Measurements from ENCODE around the gene MMP27.
"Not testable (repeated sequence)": the region's sequence is repeated elsewhere in the genome, so short reads cannot be mapped to it uniquely, and the experiment has no call there.

DNA sequence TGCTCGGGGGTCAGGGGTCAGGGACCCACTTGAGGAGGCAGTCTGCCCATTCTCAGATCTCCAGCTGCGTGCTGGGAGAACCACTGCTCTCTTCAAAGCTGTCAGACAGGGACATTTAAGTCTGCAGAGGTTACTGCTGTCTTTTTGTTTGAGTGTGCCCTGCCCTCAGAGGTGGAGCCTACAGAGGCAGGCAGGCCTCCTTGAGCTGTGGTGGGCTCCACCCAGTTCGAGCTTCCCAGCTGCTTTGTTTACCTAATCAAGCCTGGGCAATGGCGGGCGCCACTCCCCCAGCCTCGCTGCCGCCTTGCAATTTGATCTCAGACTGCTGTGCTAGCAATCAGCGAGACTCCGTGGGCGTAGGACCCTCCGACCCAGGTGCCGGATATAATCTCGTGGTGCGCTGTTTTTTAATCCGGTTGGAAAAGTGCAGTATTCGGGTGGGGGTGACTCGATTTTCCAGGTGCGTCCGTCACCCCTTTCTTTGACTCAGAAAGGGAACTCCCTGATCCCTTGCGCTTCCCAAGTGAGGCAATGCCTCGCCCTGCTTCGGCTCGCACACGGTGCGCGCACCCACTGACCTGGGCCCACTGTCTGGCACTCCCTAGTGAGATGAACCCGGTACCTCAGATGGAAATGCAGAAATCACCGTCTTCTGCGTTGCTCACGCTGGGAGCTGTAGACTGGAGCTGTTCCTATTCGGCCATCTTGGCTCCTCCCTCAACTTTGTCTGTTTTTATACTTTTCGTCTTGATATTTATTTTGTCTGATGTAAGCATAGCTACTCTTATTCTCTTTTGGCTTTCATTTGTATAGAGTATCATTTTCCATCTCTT is 41.4 kb upstream of the MMP27 start:
- not testable (repeated sequence) for TF ChIP-seq EZH2phosphoT487 (IDR thresholded peaks at IDR 0.05; ENCODE audit: borderline replicate concordance); EZH2 (IDR thresholded peaks at IDR 0.05); RAD21 (IDR thresholded peaks at IDR 0.05; ENCODE audit: low read depth); POLR2AphosphoS5 (IDR thresholded peaks at IDR 0.05; ENCODE audit: low read depth, low read length); CEBPB (IDR thresholded peaks at IDR 0.05; ENCODE audit: low read depth)
- TF ChIP-seq, protein P1, sequence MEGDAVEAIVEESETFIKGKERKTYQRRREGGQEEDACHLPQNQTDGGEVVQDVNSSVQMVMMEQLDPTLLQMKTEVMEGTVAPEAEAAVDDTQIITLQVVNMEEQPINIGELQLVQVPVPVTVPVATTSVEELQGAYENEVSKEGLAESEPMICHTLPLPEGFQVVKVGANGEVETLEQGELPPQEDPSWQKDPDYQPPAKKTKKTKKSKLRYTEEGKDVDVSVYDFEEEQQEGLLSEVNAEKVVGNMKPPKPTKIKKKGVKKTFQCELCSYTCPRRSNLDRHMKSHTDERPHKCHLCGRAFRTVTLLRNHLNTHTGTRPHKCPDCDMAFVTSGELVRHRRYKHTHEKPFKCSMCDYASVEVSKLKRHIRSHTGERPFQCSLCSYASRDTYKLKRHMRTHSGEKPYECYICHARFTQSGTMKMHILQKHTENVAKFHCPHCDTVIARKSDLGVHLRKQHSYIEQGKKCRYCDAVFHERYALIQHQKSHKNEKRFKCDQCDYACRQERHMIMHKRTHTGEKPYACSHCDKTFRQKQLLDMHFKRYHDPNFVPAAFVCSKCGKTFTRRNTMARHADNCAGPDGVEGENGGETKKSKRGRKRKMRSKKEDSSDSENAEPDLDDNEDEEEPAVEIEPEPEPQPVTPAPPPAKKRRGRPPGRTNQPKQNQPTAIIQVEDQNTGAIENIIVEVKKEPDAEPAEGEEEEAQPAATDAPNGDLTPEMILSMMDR (IDR thresholded peaks at IDR 0.05 in 2 of 3, conservative IDR thresholded peaks at IDR 0.05 in 1 of 3; ENCODE audit: borderline replicate concordance in 1 of 3, insufficient read depth in 1 of 3, low read depth in 2 of 3, low read length in 2 of 3) = not testable (repeated sequence)
- TF ChIP-seq, protein P2, sequence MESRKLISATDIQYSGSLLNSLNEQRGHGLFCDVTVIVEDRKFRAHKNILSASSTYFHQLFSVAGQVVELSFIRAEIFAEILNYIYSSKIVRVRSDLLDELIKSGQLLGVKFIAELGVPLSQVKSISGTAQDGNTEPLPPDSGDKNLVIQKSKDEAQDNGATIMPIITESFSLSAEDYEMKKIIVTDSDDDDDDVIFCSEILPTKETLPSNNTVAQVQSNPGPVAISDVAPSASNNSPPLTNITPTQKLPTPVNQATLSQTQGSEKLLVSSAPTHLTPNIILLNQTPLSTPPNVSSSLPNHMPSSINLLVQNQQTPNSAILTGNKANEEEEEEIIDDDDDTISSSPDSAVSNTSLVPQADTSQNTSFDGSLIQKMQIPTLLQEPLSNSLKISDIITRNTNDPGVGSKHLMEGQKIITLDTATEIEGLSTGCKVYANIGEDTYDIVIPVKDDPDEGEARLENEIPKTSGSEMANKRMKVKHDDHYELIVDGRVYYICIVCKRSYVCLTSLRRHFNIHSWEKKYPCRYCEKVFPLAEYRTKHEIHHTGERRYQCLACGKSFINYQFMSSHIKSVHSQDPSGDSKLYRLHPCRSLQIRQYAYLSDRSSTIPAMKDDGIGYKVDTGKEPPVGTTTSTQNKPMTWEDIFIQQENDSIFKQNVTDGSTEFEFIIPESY (IDR thresholded peaks at IDR 0.05; ENCODE audit: extremely low read depth, insufficient replicate concordance, low read length) = not testable (repeated sequence)
